GM12892 (cell line): ENCODE data around the gene BCO2.

Experiments
- POLR2A ChIP-seq: IDR thresholded peaks from 2 replicates; pipeline ENCODE4 v1.6.1; 2011; ENCODE audit warnings: low read depth, low read length, control low read depth
- POLR2AphosphoS5 ChIP-seq: IDR thresholded peaks from 2 replicates; pipeline ENCODE4 v1.6.1; 2011; ENCODE audit warnings: low read depth, low read length, control low read depth

- no peak for TF ChIP-seq POLR2A
- no peak for TF ChIP-seq POLR2AphosphoS5
Measured at GRCh38 chr11:112129656-112130055, 45.7 kb upstream of the BCO2 start.
